CD14-positive monocyte (primary cell): ENCODE measurements around the gene ARHGAP12. TPM values are rescaled to one million over a fixed set of nuclear protein-coding genes. Genes with fewer than 3 reads are reported as not detected.

Source experiments
- DNase-seq, 3 donors: peaks; one replicate each; pipeline ENCODE4 v3.0.0-alpha.2; 2011 to 2022
- H2AFZ ChIP-seq: 2 replicates; pipeline ENCODE4 v1.6.0; 2012; ENCODE audit warnings: mild to moderate bottlenecking, low read depth, low read length, inconsistent platforms; ENCODE audit not compliant: insufficient read depth, poor library complexity, severe bottlenecking
- H3K27ac ChIP-seq, 2 donors: 1 replicate in 1 of 2; 2 replicates in 1 of 2; pipeline ENCODE4 v1.5.1; 2012 to 2013; ENCODE audit warnings: low read length in 2 of 2, control low read depth in 1 of 2, inconsistent platforms in 1 of 2, low read depth in 1 of 2, mild to moderate bottlenecking in 1 of 2
- H3K27me3 ChIP-seq, 2 donors: one replicate each; pipeline versions ENCODE4 v1.6.0 to v1.6.1; 2011 to 2013; ENCODE audit warnings: low read length in 2 of 2; ENCODE audit not compliant: control insufficient read depth in 2 of 2, insufficient read depth in 2 of 2
- H3K36me3 ChIP-seq, 2 donors: replicated peaks in 1 of 2; 1 replicate in 1 of 2; 2 replicates in 1 of 2; pipeline versions ENCODE4 v1.5.1 to v1.6.1; 2012 to 2013; ENCODE audit warnings: low read length in 2 of 2, control low read depth in 1 of 2, inconsistent platforms in 1 of 2, mild to moderate bottlenecking in 1 of 2; ENCODE audit not compliant: insufficient read depth in 2 of 2, control insufficient read depth in 1 of 2
- H3K4me1 ChIP-seq, 2 donors: 1 replicate in 1 of 2; 2 replicates in 1 of 2; pipeline versions ENCODE4 v1.5.1 to v1.6.1; 2012 to 2013; ENCODE audit warnings: low read length in 2 of 2, control low read depth in 1 of 2, inconsistent platforms in 1 of 2, mild to moderate bottlenecking in 1 of 2, moderate library complexity in 1 of 2; ENCODE audit not compliant: insufficient read depth in 2 of 2, control insufficient read depth in 1 of 2
- H3K4me2 ChIP-seq: replicated peaks from 2 replicates; pipeline ENCODE3; 2012; ENCODE audit warnings: low read length, moderate library complexity, mild to moderate bottlenecking; ENCODE audit not compliant: poor library complexity, severe bottlenecking; ENCODE audit errors: extremely low read depth
- H3K4me3 ChIP-seq, 3 experiments: fragments of 200-600 bp in 1 of 3; sonication (generic) in 1 of 3; replicated peaks in 1 of 3; 1 replicate in 2 of 3; 2 replicates in 1 of 3; pipeline ENCODE4 v1.5.1; 2011 to 2013; ENCODE audit warnings: low read length in 3 of 3, mild to moderate bottlenecking in 3 of 3, control low read depth in 2 of 3, low read depth in 2 of 3, inconsistent platforms in 1 of 3, moderate library complexity in 1 of 3
- H3K79me2 ChIP-seq: 2 replicates; pipeline ENCODE4 v1.6.0; 2012; ENCODE audit warnings: mild to moderate bottlenecking, control low read depth, inconsistent platforms, low read length, moderate library complexity; ENCODE audit not compliant: insufficient read depth
- H3K9ac ChIP-seq: 2 replicates; pipeline ENCODE4 v1.6.0; 2017; ENCODE audit warnings: low read length, mild to moderate bottlenecking; ENCODE audit not compliant: insufficient read depth, poor library complexity, severe bottlenecking
- H3K9me3 ChIP-seq, 2 donors: replicated peaks in 1 of 2; 1 replicate in 1 of 2; 2 replicates in 1 of 2; pipeline versions ENCODE4 v1.5.1 to v1.6.1; 2012 to 2013; ENCODE audit warnings: low read length in 2 of 2, control low read depth in 1 of 2; ENCODE audit not compliant: control insufficient read depth in 1 of 2, insufficient read depth in 1 of 2
- H4K20me1 ChIP-seq: 2 replicates; pipeline ENCODE4 v1.6.0; 2012; ENCODE audit warnings: mild to moderate bottlenecking, low read length, control low read depth, moderate library complexity; ENCODE audit not compliant: insufficient read depth
- H3K27ac Mint-ChIP-seq, 7 donors: one replicate each; pipeline ENCODE4 v1.8.0; 2020; ENCODE audit warnings: mild to moderate bottlenecking in 7 of 7, mixed read lengths in 7 of 7, moderate library complexity in 6 of 7, inconsistent platforms in 2 of 7
- H3K27me3 Mint-ChIP-seq, 3 donors: one replicate each; pipeline ENCODE4 v1.8.0; 2021 to 2022; ENCODE audit warnings: low read depth in 3 of 3, mild to moderate bottlenecking in 3 of 3, mixed read lengths in 3 of 3, moderate library complexity in 3 of 3, inconsistent platforms in 1 of 3
- H3K36me3 Mint-ChIP-seq, 2 donors: one replicate each; pipeline ENCODE4 v1.8.0; 2020; ENCODE audit warnings: mixed read lengths in 2 of 2, inconsistent platforms in 1 of 2, mild to moderate bottlenecking in 1 of 2
- H3K4me1 Mint-ChIP-seq: one replicate; pipeline ENCODE4 v1.8.0; 2020; ENCODE audit warnings: mild to moderate bottlenecking, mixed read lengths
- H3K4me3 Mint-ChIP-seq, 2 donors: one replicate each; pipeline ENCODE4 v1.8.0; 2020; ENCODE audit warnings: mild to moderate bottlenecking in 2 of 2, mixed read lengths in 2 of 2, moderate library complexity in 1 of 2
- H3K9me3 Mint-ChIP-seq, 7 donors: one replicate each; pipeline ENCODE4 v1.8.0; 2020 to 2022; ENCODE audit warnings: mixed read lengths in 7 of 7, mild to moderate bottlenecking in 6 of 7, moderate library complexity in 6 of 7, inconsistent platforms in 2 of 7
- WGBS: methylation state at CpG from one replicate; pipeline ENCODE4 v1.1.5; 2013; ENCODE audit warnings: missing lambda C conversion rate; ENCODE audit not compliant: insufficient coverage; 5-methylcytosine and 5-hydroxymethylcytosine counted together
- intact Hi-C, 2 donors: fragments of 100-400 bp; cut with micrococcal nuclease; formaldehyde crosslinking; loops; one replicate each; pipeline versions ENCODE4 v1.15.0 to v1.15.1; 2023
- polyA plus RNA-seq, 3 donors: library from polyadenylated mRNA; depleted of rRNA in 1 of 3; unstranded in 2 of 3; stranded (reverse) in 1 of 3; fragments of 300-500 nt in 2 of 3; fragments of >200 nt in 1 of 3; fragmentation: Illumina TruSeq in 2 of 3; gene quantifications; 1 replicate in 2 of 3; 2 replicates in 1 of 3; pipeline ENCODE4 v1.2.3, GENCODE V29; 2012 to 2021
- TF ChIP-seq, protein P1 (sequence below): fragments of 200-600 bp; IDR thresholded peaks from one replicate; pipeline ENCODE4 v1.8.0; 2022; ENCODE audit warnings: antibody characterized with exemption, mild to moderate bottlenecking

ARHGAP12 gene
- polyA plus RNA-seq, 3 donors, result 3.2 to 15.5 (median 4.7) TPM

GRCh38 chr10:31961277-31962074 lies 32.8 kb upstream of the ARHGAP12 start:
- WGBS, result 32% methylated on average over 5 of the region's 8 CpGs
- H3K4me1 Mint-ChIP-seq, result peaks cover 76% of the 10 kb centered on the region
- peak overlapping the region; percentile 54 to 62 for H3K4me3 Mint-ChIP-seq

More at GRCh38 chr10:31961277-31962074, 32.8 kb upstream of the ARHGAP12 start:
- H3K36me3 ChIP-seq, result no peaks in the 10 kb centered on the region
- peaks cover 72 to 88% of the 10 kb centered on the region in 2 donors for H3K4me1 ChIP-seq
- no peak overlapping the region for H3K9ac ChIP-seq
- no peaks in the 10 kb centered on the region for H3K79me2 ChIP-seq
- TF ChIP-seq, protein P1, sequence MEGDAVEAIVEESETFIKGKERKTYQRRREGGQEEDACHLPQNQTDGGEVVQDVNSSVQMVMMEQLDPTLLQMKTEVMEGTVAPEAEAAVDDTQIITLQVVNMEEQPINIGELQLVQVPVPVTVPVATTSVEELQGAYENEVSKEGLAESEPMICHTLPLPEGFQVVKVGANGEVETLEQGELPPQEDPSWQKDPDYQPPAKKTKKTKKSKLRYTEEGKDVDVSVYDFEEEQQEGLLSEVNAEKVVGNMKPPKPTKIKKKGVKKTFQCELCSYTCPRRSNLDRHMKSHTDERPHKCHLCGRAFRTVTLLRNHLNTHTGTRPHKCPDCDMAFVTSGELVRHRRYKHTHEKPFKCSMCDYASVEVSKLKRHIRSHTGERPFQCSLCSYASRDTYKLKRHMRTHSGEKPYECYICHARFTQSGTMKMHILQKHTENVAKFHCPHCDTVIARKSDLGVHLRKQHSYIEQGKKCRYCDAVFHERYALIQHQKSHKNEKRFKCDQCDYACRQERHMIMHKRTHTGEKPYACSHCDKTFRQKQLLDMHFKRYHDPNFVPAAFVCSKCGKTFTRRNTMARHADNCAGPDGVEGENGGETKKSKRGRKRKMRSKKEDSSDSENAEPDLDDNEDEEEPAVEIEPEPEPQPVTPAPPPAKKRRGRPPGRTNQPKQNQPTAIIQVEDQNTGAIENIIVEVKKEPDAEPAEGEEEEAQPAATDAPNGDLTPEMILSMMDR, result peak; percentile 15
- H3K36me3 Mint-ChIP-seq, result no peaks in the 10 kb centered on the region
- DNase-seq, result peak; percentile 80 to 87 (median 86)
- H3K27me3 Mint-ChIP-seq, result peaks cover 0 to 3% (median 1%) of the 10 kb centered on the region in 3 donors
- peak overlapping the region; percentile 11 to 52 for H3K27ac ChIP-seq
- H3K9me3 Mint-ChIP-seq, result peaks cover 0 to 2% (median 0%) of the 10 kb centered on the region in 7 donors
- peak overlapping the region; percentile 19 to 85 (median 73) for H3K27ac Mint-ChIP-seq
- H2AFZ ChIP-seq, result no peak overlapping the region
- no peaks in the 10 kb centered on the region for H4K20me1 ChIP-seq
- H3K27me3 ChIP-seq, result no peaks in the 10 kb centered on the region
- H3K9me3 ChIP-seq, result no peaks in the 10 kb centered on the region
- peak overlapping the region; percentile 47 for H3K4me2 ChIP-seq
- intact Hi-C loops, result loop anchor here in 1 of 2 donors (5.0 kb wide), 1 partner anchor 34 kb away; the partner anchor contains the start of gene ARHGAP12
- H3K4me3 ChIP-seq, result peak overlapping the region in 1 of 3 experiments; percentile 52
